Globus pallidus (tissue), 1 donor: ENCODE results near the gene TXNDC11.

ENCODE experiments used
- DNase-seq: peaks from one replicate; pipeline ENCODE4 v3.0.0-alpha.2; 2015; ENCODE audit warnings: low spot score

Gene TXNDC11

GRCh38 chr16:11630768-11631056, 111.9 kb downstream of the TXNDC11 start:
- no peak for DNase-seq

- no peak for DNase-seq
Observed at GRCh38 chr16:11630046-11630767, 112.5 kb downstream of the TXNDC11 start.
